Panc1 (cell line): ENCODE results near the gene HOXA9. TPM values are rescaled to one million over a fixed set of nuclear protein-coding genes. Genes with fewer than 3 reads are reported as not detected.

ENCODE experiments used
- ATAC-seq: fragments of 200-7000 bp; cut with Tn5 transposase; 2 replicates; pipeline ENCODE4 v1.9.1; 2020; ENCODE audit warnings: mild to moderate bottlenecking, moderate library complexity
- BruUV-seq: library from RNA; stranded (reverse); fragments of 400-500 nt; replicated peaks from 2 replicates; lab custom pipeline; 2021; lab: Mats Ljungman, UMichigan
- CTCF ChIA-PET: fragments of 300-600 bp; sonication (Branson Sonifier 250); formaldehyde crosslinking; loops from one replicate; lab custom pipeline; 2022; ENCODE audit warnings: antibody characterized with exemption; lab: Charles Lee
- POLR2A ChIA-PET: fragments of 300-600 bp; sonication (Branson Sonifier 250); formaldehyde crosslinking; loops from one replicate; lab custom pipeline; 2022; ENCODE audit warnings: antibody characterized with exemption; lab: Charles Lee
- DNase-seq: peaks from one replicate; pipeline ENCODE4 v3.0.0-alpha.2; 2010; ENCODE audit warnings: low read depth, low spot score
- H3K27ac ChIP-seq: 2 replicates; pipeline ENCODE4 v1.5.1; 2011; ENCODE audit warnings: mild to moderate bottlenecking, low read length, inconsistent platforms
- H3K27me3 ChIP-seq: fragments of 200-500 bp; sonication (Bioruptor generic); 2 replicates; pipeline ENCODE4 v1.6.0; 2014; ENCODE audit warnings: low read length, inconsistent platforms; ENCODE audit not compliant: control insufficient read depth, insufficient read depth
- H3K36me3 ChIP-seq: fragments of 200-500 bp; sonication (Bioruptor generic); 2 replicates; pipeline ENCODE4 v1.5.1; 2014; ENCODE audit warnings: inconsistent platforms, mild to moderate bottlenecking, low read length, moderate library complexity; ENCODE audit not compliant: control insufficient read depth, insufficient read depth
- H3K4me1 ChIP-seq: 2 replicates; pipeline ENCODE4 v1.5.1; 2011; ENCODE audit warnings: inconsistent platforms, mild to moderate bottlenecking, low read length, moderate library complexity; ENCODE audit not compliant: control insufficient read depth, insufficient read depth
- H3K4me3 ChIP-seq, 2 experiments: 2 replicates each; pipeline ENCODE4 v1.5.1; 2011 to 2012; ENCODE audit warnings: low read depth in 2 of 2, low read length in 2 of 2, mild to moderate bottlenecking in 2 of 2, inconsistent platforms in 1 of 2, moderate library complexity in 1 of 2
- H3K9me3 ChIP-seq: fragments of 200-500 bp; sonication (Bioruptor generic); 2 replicates; pipeline ENCODE4 v1.5.1; 2014; ENCODE audit warnings: low read depth, mild to moderate bottlenecking, inconsistent platforms, low read length, moderate library complexity; ENCODE audit not compliant: control insufficient read depth, insufficient read depth
- CTCF ChIP-seq: fragments of 450-650 bp; IDR thresholded peaks from 2 replicates; pipeline ENCODE4 v1.5.1; 2017; ENCODE audit warnings: mild to moderate bottlenecking
- POLR2AphosphoS5 ChIP-seq: IDR thresholded peaks from 2 replicates; pipeline ENCODE4 v1.6.1; 2012; ENCODE audit warnings: mild to moderate bottlenecking, low read depth, low read length, moderate library complexity
- REST ChIP-seq, 2 experiments: IDR thresholded peaks; 2 replicates each; pipeline ENCODE4 v1.6.1; 2011 to 2012; ENCODE audit warnings: low read depth in 2 of 2, control low read depth in 1 of 2, low read length in 1 of 2, mild to moderate bottlenecking in 1 of 2, moderate library complexity in 1 of 2; ENCODE audit not compliant: insufficient read depth in 1 of 2
- SIN3A ChIP-seq: IDR thresholded peaks from 2 replicates; pipeline ENCODE4 v1.6.1; 2012; ENCODE audit warnings: low read depth, mild to moderate bottlenecking, low read length, moderate library complexity, borderline replicate concordance; ENCODE audit not compliant: insufficient read depth
- TCF7L2 ChIP-seq: IDR thresholded peaks from 2 replicates; pipeline ENCODE4 v1.6.1; 2011; ENCODE audit warnings: mild to moderate bottlenecking, low read depth, low read length, inconsistent platforms
- in situ Hi-C: cut with HindIII; loops from 2 replicates; pipeline ENCODE4 v1.10.0; 2016; ENCODE audit warnings: low sequenced_read_pairs, low pct_unique_long_range_greater_than_20kb
- intact Hi-C: fragments of 100-400 bp; cut with micrococcal nuclease; formaldehyde crosslinking; loops from one replicate; pipeline ENCODE4 v1.10.0; 2022; ENCODE audit not compliant: unreplicated experiment
- total RNA-seq: library from RNA; stranded (reverse); gene quantifications from one replicate; pipeline ENCODE4 v1.2.1, GENCODE V29; 2021; ENCODE audit not compliant: unreplicated experiment

Gene HOXA9
- total RNA-seq, 1 experiment from 2014 or later: not detected

GRCh38 chr7:27210441-27211083 is 45.2 kb upstream of the HOXA9 start:
- H3K36me3 ChIP-seq: no peaks in the 10 kb centered on the region
- DNase-seq: no peak
- in situ Hi-C loops (no loop called here), intact Hi-C loops (no loop called here)
- peak overlapping the region; percentile 46 for H3K27ac ChIP-seq
- H3K9me3 ChIP-seq: no peaks in the 10 kb centered on the region
- POLR2A ChIA-PET: interaction anchor here (0.6 kb wide), 1 partner anchor 310 kb away, joined by 17 read pairs; no protein-coding TSS in a partner anchor
- CTCF ChIA-PET: interaction anchor here (0.7 to 1.3 kb wide), 2 partner anchors 14 to 372 kb away, joined by 3 to 5 read pairs; no protein-coding TSS in a partner anchor
- H3K27me3 ChIP-seq: no peaks in the 10 kb centered on the region; the same call in 1 of the 2 replicates
- peak overlapping the region; percentile 37 to 65 for H3K4me3 ChIP-seq
- peak; percentile 92 for ATAC-seq
- TF ChIP-seq TCF7L2 (no peak), CTCF (peak; percentile 96)
- BruUV-seq: no TSS peak
- peaks cover 6% of the 10 kb centered on the region for H3K4me1 ChIP-seq

GRCh38 chr7:27209933-27210440 is 44.6 kb upstream of the HOXA9 start:
- POLR2A ChIA-PET: no interaction called here
- in situ Hi-C loops: no loop called here
- peak overlapping the region in 1 of 2 experiments; percentile 65; a peak in 1 of 4 replicates for H3K4me3 ChIP-seq
- no peaks in the 10 kb centered on the region; the same call in 1 of the 2 replicates for H3K27me3 ChIP-seq
- no peaks in the 10 kb centered on the region for H3K36me3 ChIP-seq
- H3K9me3 ChIP-seq: no peaks in the 10 kb centered on the region
- intact Hi-C loops: no loop called here
- TF ChIP-seq CTCF: no peak
- no peak for TF ChIP-seq POLR2AphosphoS5
- ATAC-seq: peak; percentile 62
- no TSS peak for BruUV-seq
- peaks cover 6% of the 10 kb centered on the region for H3K4me1 ChIP-seq
- CTCF ChIA-PET: interaction anchor here (0.6 to 1.3 kb wide), 4 partner anchors 11 to 502 kb away, joined by 3 to 7 read pairs (median 4); no protein-coding TSS in a partner anchor
- no peak for DNase-seq
- H3K27ac ChIP-seq: no peak overlapping the region

GRCh38 chr7:27208998-27209397 is 43.7 kb upstream of the HOXA9 start:
- Histone ChIP-seq H3K4me3 (no peak overlapping the region), H3K9me3 (no peaks in the 10 kb centered on the region), H3K27me3 (no peaks in the 10 kb centered on the region; the same call in 1 of the 2 replicates), H3K27ac (no peak overlapping the region), H3K36me3 (no peaks in the 10 kb centered on the region), H3K4me1 (peaks cover 6% of the 10 kb centered on the region)
- intact Hi-C loops: no loop called here
- in situ Hi-C loops: no loop called here
- TF ChIP-seq REST (IDR thresholded peaks at IDR 0.05; ENCODE audit: insufficient read depth in 1 of 2, low read depth in 2 of 2, low read length in 1 of 2): no peak
- no peak for TF ChIP-seq TCF7L2
- no peak for TF ChIP-seq SIN3A
- no peak for TF ChIP-seq POLR2AphosphoS5
- TF ChIP-seq CTCF: no peak
- no TSS peak for BruUV-seq
- ATAC-seq (no peak), DNase-seq (no peak)
- CTCF ChIA-PET: interaction anchor here (0.6 to 1.4 kb wide), 2 partner anchors 397 to 883 kb away, joined by 4 read pairs; no protein-coding TSS in a partner anchor
- POLR2A ChIA-PET: no interaction called here
